Dedifferentiated amniotic fluid mesenchymal stem cell (primary cell): ENCODE data around the gene S100Z.
"Not testable (repeated sequence)": the region's sequence is repeated elsewhere in the genome, so short reads cannot be mapped to it uniquely, and the experiment has no call there.

ENCODE experiments used
- DNase-seq: peaks from one replicate; pipeline ENCODE4 v3.0.0-alpha.2; 2016; ENCODE audit errors: extremely low spot score

Gene S100Z

GRCh38 chr5:76826416-76826815 lies 23.4 kb upstream of the S100Z start:
- not testable (repeated sequence) for DNase-seq

GRCh38 chr5:76831110-76831452 lies 18.7 kb upstream of the S100Z start:
- DNase-seq, result peak; percentile 21

- no peak for DNase-seq
These were observed 13.6 kb upstream of the S100Z start for GRCh38 chr5:76836181-76836580.

- DNase-seq, result no peak
These were observed 13.2 kb upstream of the S100Z start for GRCh38 chr5:76836585-76836984.

- DNase-seq, result no peak
These were observed 11.1 kb upstream of the S100Z start for GRCh38 chr5:76838481-76839261.

GRCh38 chr5:76841361-76841760 lies 8.5 kb upstream of the S100Z start:
- DNase-seq, result no peak

GRCh38 chr5:76845890-76846289 lies 3.9 kb upstream of the S100Z start:
- DNase-seq, result no peak

- DNase-seq, result no peak
These were observed 830 bp downstream of the S100Z start for GRCh38 chr5:76850543-76851145.

GRCh38 chr5:76851728-76852369 lies 2.0 kb downstream of the S100Z start:
- DNase-seq, result no peak

GRCh38 chr5:76852772-76853171 lies 3.0 kb downstream of the S100Z start:
- DNase-seq, result no peak

- DNase-seq, result not testable (repeated sequence)
These were observed 3.9 kb downstream of the S100Z start for GRCh38 chr5:76853741-76854140.

- no peak for DNase-seq
These were observed 4.8 kb downstream of the S100Z start for GRCh38 chr5:76854644-76855043.

- DNase-seq, result not testable (repeated sequence)
These were observed 5.7 kb downstream of the S100Z start for GRCh38 chr5:76855501-76855900.

- DNase-seq, result no peak
These were observed 6.1 kb downstream of the S100Z start for GRCh38 chr5:76855961-76856360.

GRCh38 chr5:76856800-76857199 lies 7.0 kb downstream of the S100Z start:
- not testable (repeated sequence) for DNase-seq

- DNase-seq, result no peak
These were observed 9.9 kb downstream of the S100Z start for GRCh38 chr5:76859591-76860247.

GRCh38 chr5:76861612-76862011 lies 11.8 kb downstream of the S100Z start:
- no peak for DNase-seq

GRCh38 chr5:76863001-76863400 lies 13.2 kb downstream of the S100Z start:
- DNase-seq, result no peak

GRCh38 chr5:76866503-76866902 lies 16.7 kb downstream of the S100Z start:
- no peak for DNase-seq

- no peak for DNase-seq
These were observed 17.2 kb downstream of the S100Z start for GRCh38 chr5:76867038-76867437.

- peak; percentile 66 for DNase-seq
These were observed 18.2 kb downstream of the S100Z start for GRCh38 chr5:76867827-76868693.

- no peak for DNase-seq
These were observed 20.2 kb downstream of the S100Z start for GRCh38 chr5:76870046-76870445.
